Ramos (cell line): ENCODE data around the gene MBP.

Experiments used
- in situ Hi-C: fragments of 300-500 bp; cut with MboI; formaldehyde crosslinking; loops from one replicate; pipeline ENCODE4 v1.14.3; 2022; ENCODE audit warnings: low sequenced_read_pairs; ENCODE audit not compliant: unreplicated experiment

Gene MBP

GRCh38 chr18:76983613-76984051 is 149.0 kb downstream of the MBP start:
- in situ Hi-C loops, result loop anchor here (10.0 kb wide), 1 partner anchor 179 kb away; no protein-coding TSS in a partner anchor

GRCh38 chr18:76982841-76983583 is 149.6 kb downstream of the MBP start:
- in situ Hi-C loops, result loop anchor here (10.0 kb wide), 1 partner anchor 178 kb away; no protein-coding TSS in a partner anchor

GRCh38 chr18:76982038-76982437 is 150.5 kb downstream of the MBP start:
- in situ Hi-C loops, result loop anchor here (10.0 kb wide), 1 partner anchor 177 kb away; no protein-coding TSS in a partner anchor

- in situ Hi-C loops, result loop anchor here (10.0 kb wide), 1 partner anchor 177 kb away; no protein-coding TSS in a partner anchor
Measured at GRCh38 chr18:76981396-76981968, 151.1 kb downstream of the MBP start.

- in situ Hi-C loops, result loop anchor here (10.0 kb wide), 1 partner anchor 176 kb away; no protein-coding TSS in a partner anchor
Measured at GRCh38 chr18:76980663-76981395, 151.8 kb downstream of the MBP start.

GRCh38 chr18:76979906-76980305 is 152.7 kb downstream of the MBP start:
- in situ Hi-C loops, result loop anchor here (10.0 kb wide), 1 partner anchor 175 kb away; no protein-coding TSS in a partner anchor

- in situ Hi-C loops, result no loop called here
Measured at GRCh38 chr18:76979111-76979751, 153.4 kb downstream of the MBP start.

- in situ Hi-C loops, result no loop called here
Measured at GRCh38 chr18:76978616-76979015, 154.0 kb downstream of the MBP start.

- in situ Hi-C loops, result no loop called here
Measured at GRCh38 chr18:76977684-76978232, 154.8 kb downstream of the MBP start.

- in situ Hi-C loops, result no loop called here
Measured at GRCh38 chr18:76977108-76977621, 155.4 kb downstream of the MBP start.

- in situ Hi-C loops, result no loop called here
Measured at GRCh38 chr18:76975577-76976110, 156.9 kb downstream of the MBP start.

- in situ Hi-C loops, result no loop called here
Measured at GRCh38 chr18:76974386-76974785, 158.2 kb downstream of the MBP start.

- in situ Hi-C loops, result no loop called here
Measured at GRCh38 chr18:76973520-76974266, 158.9 kb downstream of the MBP start.

GRCh38 chr18:76972846-76973519 is 159.6 kb downstream of the MBP start:
- in situ Hi-C loops, result no loop called here

- in situ Hi-C loops, result no loop called here
Measured at GRCh38 chr18:76972241-76972640, 160.3 kb downstream of the MBP start.

- in situ Hi-C loops, result no loop called here
Measured at GRCh38 chr18:76970770-76971559, 161.6 kb downstream of the MBP start.

- in situ Hi-C loops, result no loop called here
Measured at GRCh38 chr18:76967721-76968472, 164.7 kb downstream of the MBP start.
